Panc1 (cell line): ENCODE data around the gene RIMS1. TPM values are rescaled to one million over a fixed set of nuclear protein-coding genes. Genes with fewer than 3 reads are reported as not detected.
A peak's percentile ranks its signal among the peaks of the same experiment; 100 is the strongest.

ENCODE experiments used
- ATAC-seq: fragments of 200-7000 bp; cut with Tn5 transposase; 2 replicates; pipeline ENCODE4 v1.9.1; 2020; ENCODE audit warnings: mild to moderate bottlenecking, moderate library complexity
- BruUV-seq: library from RNA; stranded (reverse); fragments of 400-500 nt; replicated peaks from 2 replicates; lab custom pipeline; 2021; lab: Mats Ljungman, UMichigan
- CTCF ChIA-PET: fragments of 300-600 bp; sonication (Branson Sonifier 250); formaldehyde crosslinking; loops from one replicate; lab custom pipeline; 2022; ENCODE audit warnings: antibody characterized with exemption; lab: Charles Lee
- POLR2A ChIA-PET: fragments of 300-600 bp; sonication (Branson Sonifier 250); formaldehyde crosslinking; loops from one replicate; lab custom pipeline; 2022; ENCODE audit warnings: antibody characterized with exemption; lab: Charles Lee
- DNase-seq: peaks from one replicate; pipeline ENCODE4 v3.0.0-alpha.2; 2010; ENCODE audit warnings: low read depth, low spot score
- H3K27ac ChIP-seq: 2 replicates; pipeline ENCODE4 v1.5.1; 2011; ENCODE audit warnings: mild to moderate bottlenecking, low read length, inconsistent platforms
- H3K27me3 ChIP-seq: fragments of 200-500 bp; sonication (Bioruptor generic); 2 replicates; pipeline ENCODE4 v1.6.0; 2014; ENCODE audit warnings: low read length, inconsistent platforms; ENCODE audit not compliant: control insufficient read depth, insufficient read depth
- H3K36me3 ChIP-seq: fragments of 200-500 bp; sonication (Bioruptor generic); 2 replicates; pipeline ENCODE4 v1.5.1; 2014; ENCODE audit warnings: inconsistent platforms, mild to moderate bottlenecking, low read length, moderate library complexity; ENCODE audit not compliant: control insufficient read depth, insufficient read depth
- H3K4me1 ChIP-seq: 2 replicates; pipeline ENCODE4 v1.5.1; 2011; ENCODE audit warnings: inconsistent platforms, mild to moderate bottlenecking, low read length, moderate library complexity; ENCODE audit not compliant: control insufficient read depth, insufficient read depth
- H3K4me3 ChIP-seq, 2 experiments: 2 replicates each; pipeline ENCODE4 v1.5.1; 2011 to 2012; ENCODE audit warnings: low read depth in 2 of 2, low read length in 2 of 2, mild to moderate bottlenecking in 2 of 2, inconsistent platforms in 1 of 2, moderate library complexity in 1 of 2
- H3K9me3 ChIP-seq: fragments of 200-500 bp; sonication (Bioruptor generic); 2 replicates; pipeline ENCODE4 v1.5.1; 2014; ENCODE audit warnings: low read depth, mild to moderate bottlenecking, inconsistent platforms, low read length, moderate library complexity; ENCODE audit not compliant: control insufficient read depth, insufficient read depth
- CTCF ChIP-seq: fragments of 450-650 bp; IDR thresholded peaks from 2 replicates; pipeline ENCODE4 v1.5.1; 2017; ENCODE audit warnings: mild to moderate bottlenecking
- POLR2AphosphoS5 ChIP-seq: IDR thresholded peaks from 2 replicates; pipeline ENCODE4 v1.6.1; 2012; ENCODE audit warnings: mild to moderate bottlenecking, low read depth, low read length, moderate library complexity
- in situ Hi-C: cut with HindIII; loops from 2 replicates; pipeline ENCODE4 v1.10.0; 2016; ENCODE audit warnings: low sequenced_read_pairs, low pct_unique_long_range_greater_than_20kb
- intact Hi-C: fragments of 100-400 bp; cut with micrococcal nuclease; formaldehyde crosslinking; loops from one replicate; pipeline ENCODE4 v1.10.0; 2022; ENCODE audit not compliant: unreplicated experiment
- total RNA-seq: library from RNA; stranded (reverse); gene quantifications from one replicate; pipeline ENCODE4 v1.2.1, GENCODE V29; 2021; ENCODE audit not compliant: unreplicated experiment
- TF ChIP-seq, protein P1 (sequence below), 2 experiments: IDR thresholded peaks; 2 replicates each; pipeline ENCODE4 v1.6.1; 2011 to 2012; ENCODE audit warnings: low read depth in 2 of 2, control low read depth in 1 of 2, low read length in 1 of 2, mild to moderate bottlenecking in 1 of 2, moderate library complexity in 1 of 2; ENCODE audit not compliant: insufficient read depth in 1 of 2

RIMS1 gene
- total RNA-seq, 1 experiment from 2014 or later: 0.18 TPM

GRCh38 chr6:71879016-71879415 lies 7.3 kb upstream of the RIMS1 start:
- H3K36me3 ChIP-seq: no peaks in the 10 kb centered on the region
- ATAC-seq (no peak), DNase-seq (no peak)
- H3K4me1 ChIP-seq: no peaks in the 10 kb centered on the region
- in situ Hi-C loops: no loop called here
- CTCF ChIA-PET: no interaction called here
- POLR2A ChIA-PET: no interaction called here
- BruUV-seq: no TSS peak
- no peaks in the 10 kb centered on the region for H3K9me3 ChIP-seq
- H3K4me3 ChIP-seq: no peak overlapping the region
- intact Hi-C loops: no loop called here
- TF ChIP-seq, protein P1, sequence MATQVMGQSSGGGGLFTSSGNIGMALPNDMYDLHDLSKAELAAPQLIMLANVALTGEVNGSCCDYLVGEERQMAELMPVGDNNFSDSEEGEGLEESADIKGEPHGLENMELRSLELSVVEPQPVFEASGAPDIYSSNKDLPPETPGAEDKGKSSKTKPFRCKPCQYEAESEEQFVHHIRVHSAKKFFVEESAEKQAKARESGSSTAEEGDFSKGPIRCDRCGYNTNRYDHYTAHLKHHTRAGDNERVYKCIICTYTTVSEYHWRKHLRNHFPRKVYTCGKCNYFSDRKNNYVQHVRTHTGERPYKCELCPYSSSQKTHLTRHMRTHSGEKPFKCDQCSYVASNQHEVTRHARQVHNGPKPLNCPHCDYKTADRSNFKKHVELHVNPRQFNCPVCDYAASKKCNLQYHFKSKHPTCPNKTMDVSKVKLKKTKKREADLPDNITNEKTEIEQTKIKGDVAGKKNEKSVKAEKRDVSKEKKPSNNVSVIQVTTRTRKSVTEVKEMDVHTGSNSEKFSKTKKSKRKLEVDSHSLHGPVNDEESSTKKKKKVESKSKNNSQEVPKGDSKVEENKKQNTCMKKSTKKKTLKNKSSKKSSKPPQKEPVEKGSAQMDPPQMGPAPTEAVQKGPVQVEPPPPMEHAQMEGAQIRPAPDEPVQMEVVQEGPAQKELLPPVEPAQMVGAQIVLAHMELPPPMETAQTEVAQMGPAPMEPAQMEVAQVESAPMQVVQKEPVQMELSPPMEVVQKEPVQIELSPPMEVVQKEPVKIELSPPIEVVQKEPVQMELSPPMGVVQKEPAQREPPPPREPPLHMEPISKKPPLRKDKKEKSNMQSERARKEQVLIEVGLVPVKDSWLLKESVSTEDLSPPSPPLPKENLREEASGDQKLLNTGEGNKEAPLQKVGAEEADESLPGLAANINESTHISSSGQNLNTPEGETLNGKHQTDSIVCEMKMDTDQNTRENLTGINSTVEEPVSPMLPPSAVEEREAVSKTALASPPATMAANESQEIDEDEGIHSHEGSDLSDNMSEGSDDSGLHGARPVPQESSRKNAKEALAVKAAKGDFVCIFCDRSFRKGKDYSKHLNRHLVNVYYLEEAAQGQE (IDR thresholded peaks at IDR 0.05; ENCODE audit: insufficient read depth in 1 of 2, low read depth in 2 of 2, low read length in 1 of 2): no peak
- TF ChIP-seq CTCF (no peak), POLR2AphosphoS5 (no peak)
- H3K27ac ChIP-seq: no peak overlapping the region
- H3K27me3 ChIP-seq: no peaks in the 10 kb centered on the region

GRCh38 chr6:71887006-71887743 lies 825 bp downstream of the RIMS1 start:
- Histone ChIP-seq H3K4me3 (peak overlapping the region; percentile 7 to 21; a peak in 2 of 4 replicates), H3K27ac (no peak overlapping the region), H3K27me3 (peaks cover 7% of the 10 kb centered on the region), H3K36me3 (no peaks in the 10 kb centered on the region), H3K4me1 (no peaks in the 10 kb centered on the region), H3K9me3 (no peaks in the 10 kb centered on the region)
- CTCF ChIA-PET: interaction anchor here (0.5 to 0.6 kb wide), 2 partner anchors 69 to 1627 kb away, joined by 3 to 5 read pairs; no protein-coding TSS in a partner anchor
- in situ Hi-C loops: no loop called here
- POLR2A ChIA-PET: no interaction called here
- TF ChIP-seq POLR2AphosphoS5: no peak
- TF ChIP-seq, protein P1 (IDR thresholded peaks at IDR 0.05; ENCODE audit: insufficient read depth in 1 of 2, low read depth in 2 of 2, low read length in 1 of 2): 0 out of 4 replicates have a peak, but pooled peaks of 1 of the 2 experiments have one; percentile 31
- ATAC-seq (peak; percentile 36; the same call in 1 of the 2 replicates), DNase-seq (no peak)
- intact Hi-C loops: no loop called here
- BruUV-seq: no TSS peak
